ENCODE data around the gene RAB40C.

The RAB40C gene

DNA sequence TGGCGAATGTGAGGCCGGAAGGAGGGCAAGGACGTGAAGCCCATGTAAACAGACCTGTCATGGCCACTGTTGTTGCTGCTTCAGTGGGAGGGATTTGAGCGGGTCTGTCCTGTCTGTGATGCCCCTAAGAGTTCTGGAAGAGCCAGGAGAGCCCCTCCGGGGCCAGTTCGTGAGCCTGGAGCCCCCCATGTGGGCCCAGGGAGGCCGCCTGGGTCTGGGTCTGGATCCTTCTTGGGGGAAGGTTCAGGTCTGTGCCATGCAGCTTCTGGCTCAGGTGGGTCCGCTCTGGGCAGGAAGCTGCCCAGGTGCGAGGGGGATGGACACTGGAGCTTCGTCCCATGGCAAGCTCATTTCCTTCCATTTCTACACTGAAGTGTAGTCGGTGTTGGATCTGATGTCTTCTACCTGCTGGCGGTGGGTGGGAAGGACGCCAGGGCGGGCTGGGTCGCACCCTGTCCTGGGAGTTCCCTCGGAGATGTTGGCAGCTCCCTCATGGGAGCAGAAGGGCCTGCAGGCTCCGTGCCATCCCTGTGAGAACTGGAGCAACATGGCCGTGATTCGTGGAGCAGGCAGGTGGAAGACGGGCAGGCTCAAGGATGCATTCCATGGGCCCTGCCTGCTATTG lies 29.7 kb downstream of the RAB40C start:
- DNase-seq, result no peak

DNA sequence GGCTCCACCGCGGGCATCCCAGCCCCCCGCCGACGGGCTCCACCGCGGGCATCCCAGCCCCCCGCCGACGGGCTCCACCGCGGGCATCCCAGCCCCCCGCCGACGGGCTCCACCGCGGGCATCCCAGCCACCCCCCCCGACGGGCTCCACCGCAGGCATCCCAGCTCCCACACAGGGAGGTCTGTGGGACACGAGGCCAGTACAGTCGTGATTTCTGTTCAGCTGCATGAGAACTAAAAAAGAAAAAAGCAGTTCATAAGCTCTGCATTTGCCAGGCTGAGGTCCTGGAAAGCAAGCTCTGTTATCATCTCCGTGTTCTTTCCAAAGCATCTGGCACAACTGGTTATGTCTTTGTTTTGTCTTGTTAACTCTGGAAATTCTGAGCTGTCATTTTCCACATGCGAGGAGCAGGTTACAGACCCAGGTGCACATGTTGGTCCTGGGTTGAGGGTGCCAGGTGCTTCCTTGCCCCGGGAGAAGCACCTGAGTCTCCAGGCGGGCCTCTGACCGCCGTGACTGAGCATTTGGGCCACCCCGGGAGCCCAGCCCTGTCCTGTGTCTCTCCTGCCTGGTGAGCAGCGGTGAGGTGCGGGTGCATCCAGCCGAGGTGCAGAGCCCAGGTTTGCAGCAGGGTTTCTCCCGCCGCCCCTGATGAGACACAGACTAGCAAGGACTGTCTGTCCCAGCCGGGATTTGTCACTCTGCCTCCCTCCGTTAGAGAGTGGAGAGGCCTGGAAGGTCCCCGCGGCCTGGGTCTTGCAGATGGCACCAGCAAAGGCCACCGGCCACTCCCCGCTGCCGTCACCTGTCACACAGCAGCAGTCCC lies 31.0 kb downstream of the RAB40C start:
- DNase-seq, result no peak

DNA sequence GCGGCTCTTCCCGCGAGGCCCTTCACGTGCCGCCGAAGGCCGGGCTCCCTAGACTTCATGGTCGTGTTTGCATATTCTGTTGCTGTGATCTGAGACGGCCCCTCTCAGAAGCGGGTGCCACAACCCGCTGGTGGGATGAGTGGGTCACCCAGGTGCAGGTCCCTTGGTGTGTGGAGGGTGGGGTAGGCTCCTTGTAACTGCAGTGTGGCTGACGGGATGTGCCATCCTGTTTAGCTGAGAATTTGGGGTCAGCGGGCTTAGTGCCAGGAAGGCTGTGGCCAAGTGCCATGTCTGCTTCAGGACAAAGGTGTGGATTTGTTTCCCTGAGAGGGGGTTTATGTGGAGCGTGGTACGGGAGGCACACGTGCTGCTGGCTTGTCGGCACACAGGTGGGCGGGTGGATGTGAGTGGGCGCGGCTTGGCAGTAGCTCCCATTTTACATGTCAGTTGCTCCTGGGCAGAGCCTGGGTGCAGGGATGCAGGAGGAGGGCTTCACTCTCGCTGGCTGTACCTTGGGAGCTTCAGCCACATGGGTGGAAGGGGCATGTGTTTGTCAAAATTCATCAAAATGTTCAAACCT lies 31.8 kb downstream of the RAB40C start:
- DNase-seq, result no peak

DNA sequence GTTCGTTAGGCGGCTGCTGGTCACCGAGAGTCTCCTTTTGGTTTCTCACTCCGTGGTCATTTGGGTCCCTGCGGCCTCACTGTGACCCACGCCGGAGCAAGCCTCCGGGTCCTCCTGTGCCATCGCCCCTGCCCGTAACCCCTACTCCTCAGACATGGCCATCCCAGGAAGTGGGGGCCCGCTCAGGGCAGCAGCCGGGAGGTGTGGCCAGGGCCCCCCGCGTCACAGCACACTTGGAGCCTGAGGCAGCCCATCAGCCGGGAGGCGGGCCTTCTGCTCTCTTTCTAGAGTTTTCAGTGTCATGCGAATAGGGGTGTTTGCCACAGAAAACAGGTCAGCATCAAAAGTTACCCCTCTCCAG lies 33.0 kb downstream of the RAB40C start:
- no peak for DNase-seq

DNA sequence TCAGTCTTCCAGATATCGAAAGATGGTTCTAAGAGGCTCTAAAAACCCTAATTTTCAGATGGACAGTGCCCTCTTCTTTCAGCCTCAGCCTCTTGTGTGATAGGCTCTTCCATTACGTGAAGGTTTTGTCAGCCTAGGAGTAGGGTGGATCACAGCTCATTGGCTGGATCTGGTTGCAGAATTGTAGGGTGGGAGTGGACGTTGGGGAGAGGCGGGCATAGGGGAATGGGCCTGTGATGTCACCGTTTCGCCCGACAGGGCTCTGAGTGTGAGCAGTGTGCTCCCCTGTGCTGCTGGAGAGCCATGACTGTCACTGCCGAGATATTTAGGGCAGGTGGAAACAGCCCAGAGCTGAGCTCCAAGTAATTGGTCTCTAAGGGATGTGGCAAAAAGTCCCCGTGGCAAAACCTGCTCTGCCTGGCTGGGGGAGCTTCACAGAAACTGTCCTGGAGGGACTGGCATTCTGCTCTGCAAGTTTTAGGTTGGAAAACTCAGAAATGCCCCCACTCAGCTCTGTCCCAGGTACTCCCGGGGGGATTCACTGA lies 34.7 kb downstream of the RAB40C start:
- DNase-seq, result no peak

DNA sequence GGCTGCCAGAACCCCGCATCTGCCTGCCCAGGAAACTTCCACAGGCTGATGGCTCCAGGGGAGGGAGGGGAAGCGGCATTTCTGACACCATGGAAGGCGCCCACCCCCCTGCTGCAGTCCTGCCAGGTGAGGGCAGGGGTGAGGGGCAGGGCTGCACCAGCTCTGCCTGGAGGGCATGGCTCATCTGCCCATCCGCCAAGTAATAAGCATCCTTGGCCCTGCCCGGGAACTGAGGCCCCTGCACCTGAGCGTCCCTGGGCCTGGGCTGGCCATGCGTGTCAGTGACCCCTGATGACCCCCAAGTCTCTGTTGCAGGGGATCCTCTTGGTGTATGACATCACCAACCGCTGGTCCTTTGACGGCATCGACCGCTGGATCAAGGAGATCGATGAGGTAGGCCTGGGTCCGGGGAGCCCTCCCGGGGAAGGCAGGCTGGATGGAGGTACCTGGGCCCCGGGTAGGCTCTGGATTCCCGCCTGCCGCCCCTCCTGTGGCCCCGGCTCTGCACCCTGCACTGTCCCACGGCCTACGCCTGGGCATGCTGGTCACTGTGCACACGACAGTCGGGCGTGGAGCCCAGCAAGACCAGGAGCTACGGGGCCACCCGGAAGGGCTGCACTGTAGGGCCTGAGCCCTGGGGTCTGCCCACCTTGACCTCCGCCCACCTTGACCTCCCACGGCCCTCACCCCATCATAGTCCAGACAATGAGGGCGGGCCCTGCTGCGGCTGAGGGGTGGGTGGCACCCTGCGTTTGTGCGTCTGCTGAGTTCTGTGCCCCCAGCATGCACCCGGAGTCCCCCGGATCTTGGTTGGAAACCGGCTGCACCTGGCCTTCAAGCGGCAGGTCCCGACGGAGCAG lies 35.5 kb downstream of the RAB40C start:
- DNase-seq, result no peak

DNA sequence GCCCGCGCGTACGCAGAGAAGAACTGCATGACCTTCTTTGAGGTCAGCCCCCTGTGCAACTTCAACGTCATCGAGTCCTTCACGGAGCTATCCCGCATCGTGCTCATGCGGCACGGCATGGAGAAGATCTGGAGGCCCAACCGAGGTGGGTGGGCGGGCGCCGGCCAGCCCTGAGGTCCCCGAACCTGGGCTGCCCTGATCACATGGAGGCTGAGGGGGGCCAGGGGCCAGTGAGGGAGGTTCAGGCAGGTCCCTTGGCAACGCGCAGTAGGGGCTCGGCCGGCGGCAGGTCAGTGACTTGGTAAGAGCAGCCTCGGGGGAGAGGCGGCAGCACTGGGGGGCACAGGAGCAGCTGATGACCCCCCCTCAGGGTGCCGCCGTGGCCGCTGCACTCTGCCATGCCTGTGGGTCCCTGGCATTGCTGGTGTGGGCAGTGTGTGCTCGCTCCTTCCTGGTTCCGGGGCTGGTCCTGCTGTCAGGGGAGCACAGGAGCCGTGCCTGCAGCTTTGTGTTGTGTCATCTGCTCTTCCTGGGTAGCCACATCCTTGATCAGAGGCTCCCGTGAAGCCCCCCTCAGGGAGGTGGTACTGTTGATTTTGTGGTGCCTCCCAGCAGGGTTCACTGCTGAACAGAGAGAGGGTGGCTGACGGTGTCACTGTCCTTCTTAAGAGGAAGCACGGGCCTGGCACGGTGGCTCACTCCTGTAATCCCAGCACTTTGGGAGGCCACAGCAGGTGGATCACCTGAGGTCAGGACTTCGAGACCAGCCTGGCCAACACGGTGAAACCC lies 36.3 kb downstream of the RAB40C start:
- DNase-seq, result no peak

DNA sequence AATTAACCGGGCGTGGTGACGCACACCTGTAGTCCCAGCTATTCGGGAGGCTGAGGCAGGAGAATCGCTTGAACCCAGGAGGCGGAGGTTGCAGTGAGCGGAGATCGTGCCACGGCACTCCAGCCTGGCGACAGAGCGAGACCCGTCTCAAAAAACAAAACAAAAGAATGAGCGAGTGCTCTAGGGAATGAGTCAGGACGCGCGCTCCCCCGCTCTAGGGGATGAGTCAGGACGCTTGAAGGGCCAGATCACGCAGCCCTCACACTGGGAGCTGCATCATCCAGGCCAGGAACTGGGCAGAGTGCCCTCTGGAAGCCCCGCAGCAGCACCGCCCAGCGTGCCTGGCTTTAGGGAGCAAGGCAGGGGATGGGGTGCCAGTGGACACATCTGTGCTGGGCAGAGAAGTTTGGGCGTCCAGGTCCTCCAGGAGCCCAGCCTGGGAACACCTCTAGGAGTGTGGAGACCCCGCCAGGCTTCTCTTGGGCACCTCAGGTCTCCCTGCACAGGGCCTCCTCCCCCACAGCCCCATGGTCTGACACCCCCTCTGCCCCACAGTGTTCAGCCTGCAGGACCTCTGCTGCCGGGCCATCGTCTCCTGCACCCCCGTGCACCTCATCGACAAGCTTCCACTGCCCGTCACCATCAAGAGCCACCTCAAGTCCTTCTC lies 37.1 kb downstream of the RAB40C start:
- DNase-seq, result no peak

DNA sequence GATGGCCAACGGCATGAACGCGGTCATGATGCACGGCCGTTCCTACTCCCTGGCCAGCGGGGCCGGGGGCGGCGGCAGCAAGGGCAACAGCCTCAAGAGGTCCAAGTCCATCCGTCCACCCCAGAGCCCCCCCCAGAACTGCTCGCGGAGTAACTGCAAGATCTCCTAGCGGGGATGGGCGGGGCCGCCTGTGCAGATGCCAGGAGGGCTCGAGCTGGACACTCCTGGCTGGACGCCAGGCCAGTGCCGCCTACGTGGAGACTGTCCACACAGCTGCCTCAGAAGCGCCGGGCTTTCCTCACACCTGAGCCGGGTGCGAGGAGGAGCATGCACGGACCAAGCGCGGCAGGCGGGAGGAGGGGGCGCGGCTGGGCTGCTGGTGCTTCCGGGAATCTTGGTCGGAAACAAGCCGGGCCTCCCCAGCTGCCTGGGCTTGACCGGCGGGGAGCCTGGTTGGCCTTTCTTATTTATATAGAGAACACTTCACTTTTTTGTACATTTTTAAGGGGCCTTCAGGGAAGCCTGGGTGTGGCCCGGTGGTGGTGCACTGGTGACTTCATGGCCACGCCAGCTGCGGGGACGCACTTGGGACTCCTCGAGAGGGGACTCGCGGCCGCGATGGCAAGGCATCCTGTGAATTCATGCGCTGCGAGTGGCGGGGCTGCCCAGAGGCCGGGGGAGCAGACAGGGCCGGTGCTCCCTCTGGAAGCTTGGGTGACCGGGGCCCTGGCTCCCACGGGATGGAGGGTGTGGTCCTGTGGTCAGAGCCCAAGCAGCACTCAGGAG lies 37.8 kb downstream of the RAB40C start:
- no peak for DNase-seq

DNA sequence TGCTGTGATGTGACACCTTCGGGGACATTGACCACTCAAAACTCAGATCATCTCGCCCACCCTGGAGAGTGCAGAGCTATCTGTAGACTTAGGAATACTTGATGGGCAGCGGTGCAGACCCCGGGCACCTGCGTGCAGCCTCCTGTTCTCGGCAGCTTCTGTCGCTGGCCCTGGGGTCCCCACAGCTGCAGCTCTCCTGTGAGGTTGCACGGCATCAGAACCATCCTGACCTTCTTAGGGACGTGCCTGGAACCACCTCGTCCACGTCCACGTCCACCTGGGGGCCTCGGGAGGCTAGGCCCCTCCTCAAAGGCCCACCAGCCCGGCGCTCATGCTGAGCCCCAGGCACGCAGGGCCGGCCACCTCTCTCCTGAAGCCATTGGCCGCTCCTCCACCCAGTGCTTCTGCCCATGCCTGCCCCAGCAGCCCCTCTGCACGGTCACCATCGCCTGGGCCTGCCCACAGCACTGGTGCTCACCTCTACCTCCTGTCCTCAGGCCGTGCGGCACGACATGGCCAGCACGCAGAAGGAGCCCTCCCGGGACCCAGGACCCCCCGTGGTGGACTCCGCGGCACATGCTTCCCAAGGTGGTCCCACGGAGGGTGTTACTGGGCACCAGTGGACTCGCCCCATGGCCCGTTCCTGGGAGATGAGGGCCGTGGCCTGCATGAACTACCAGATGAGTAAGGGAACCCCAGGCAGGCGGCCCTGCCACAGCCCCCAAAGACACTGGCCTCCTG lies 38.6 kb downstream of the RAB40C start:
- no peak for DNase-seq

DNA sequence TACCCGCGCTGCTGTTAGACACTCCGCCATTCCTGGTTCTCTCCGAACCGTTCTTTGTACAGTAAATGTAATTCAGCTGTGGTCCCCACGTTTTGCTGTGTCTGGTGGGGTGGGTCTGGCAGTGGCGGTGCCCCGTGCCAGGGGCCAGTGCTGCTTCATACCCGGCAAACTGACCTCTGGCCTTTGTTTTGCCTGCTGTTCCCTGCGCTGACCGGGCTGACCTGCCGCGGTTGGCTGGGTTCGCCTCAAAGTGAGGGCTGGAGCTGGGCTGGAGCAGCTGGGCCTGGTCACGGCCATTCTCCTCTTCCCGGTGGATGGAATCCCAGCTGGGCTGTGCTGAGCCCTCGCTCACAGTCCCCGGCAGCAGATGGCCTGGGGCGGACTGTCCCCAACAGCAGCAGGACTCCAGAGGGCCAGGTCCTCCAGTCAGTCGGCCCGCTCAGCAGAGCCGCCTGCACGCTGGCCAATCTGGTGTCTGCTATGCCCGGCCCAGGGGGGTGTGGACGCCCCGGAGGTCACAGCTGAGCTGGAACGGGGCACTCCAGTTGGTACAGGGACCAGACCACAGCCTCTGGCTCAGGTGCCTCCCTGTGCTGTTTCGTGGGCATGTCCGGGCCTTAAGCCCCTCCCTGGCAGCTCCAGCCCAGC lies 39.4 kb downstream of the RAB40C start:
- no peak for DNase-seq

DNA sequence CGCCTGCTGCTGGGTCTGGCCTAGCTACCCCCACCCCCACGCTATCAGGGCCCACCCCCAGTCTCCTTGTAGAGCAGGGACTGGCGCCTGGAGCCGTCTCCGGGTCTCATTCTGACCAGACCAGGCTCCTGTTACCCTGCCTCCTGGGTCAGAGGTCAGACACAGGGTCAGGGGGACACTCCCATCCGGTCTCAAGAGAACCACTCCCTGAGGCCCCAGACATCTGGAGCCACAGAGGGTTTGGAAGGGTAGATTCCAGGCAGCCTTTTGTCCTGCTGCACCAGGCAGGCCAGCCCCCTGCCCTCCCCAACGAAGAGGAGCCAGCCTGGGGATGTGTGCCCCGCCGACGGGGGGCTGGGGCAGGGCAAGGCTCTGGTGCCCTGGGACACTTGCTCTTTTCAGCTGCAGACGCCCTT lies 40.0 kb downstream of the RAB40C start:
- no peak for DNase-seq

DNA sequence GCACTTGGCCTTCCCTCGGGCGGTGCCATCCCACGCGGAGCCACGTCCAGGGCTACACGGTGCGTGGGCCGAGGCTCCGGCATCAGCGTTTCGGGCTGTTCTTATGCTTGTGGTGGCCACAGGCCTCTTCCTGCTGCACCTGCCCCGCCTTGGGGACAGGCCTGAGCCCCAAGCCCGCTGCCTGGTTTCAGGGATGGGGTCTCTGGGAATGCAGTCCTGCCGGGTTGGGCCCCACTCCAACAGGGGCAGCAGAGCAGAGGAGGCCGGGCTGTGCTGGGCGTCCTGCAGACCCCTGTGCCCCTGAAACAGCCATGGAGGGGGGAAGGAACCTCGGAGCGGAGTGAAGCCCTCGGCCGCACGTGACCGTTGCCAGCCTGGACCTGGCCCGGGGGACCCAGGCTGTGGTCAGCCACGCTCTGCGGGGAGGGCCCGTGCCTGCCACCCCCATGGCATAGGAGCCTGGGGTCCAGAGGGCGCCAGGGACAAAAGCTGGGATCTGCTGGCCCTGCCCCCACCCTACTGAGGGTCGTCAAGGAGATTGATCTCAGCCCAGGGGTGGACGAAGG lies 40.5 kb downstream of the RAB40C start:
- DNase-seq, result no peak

DNA sequence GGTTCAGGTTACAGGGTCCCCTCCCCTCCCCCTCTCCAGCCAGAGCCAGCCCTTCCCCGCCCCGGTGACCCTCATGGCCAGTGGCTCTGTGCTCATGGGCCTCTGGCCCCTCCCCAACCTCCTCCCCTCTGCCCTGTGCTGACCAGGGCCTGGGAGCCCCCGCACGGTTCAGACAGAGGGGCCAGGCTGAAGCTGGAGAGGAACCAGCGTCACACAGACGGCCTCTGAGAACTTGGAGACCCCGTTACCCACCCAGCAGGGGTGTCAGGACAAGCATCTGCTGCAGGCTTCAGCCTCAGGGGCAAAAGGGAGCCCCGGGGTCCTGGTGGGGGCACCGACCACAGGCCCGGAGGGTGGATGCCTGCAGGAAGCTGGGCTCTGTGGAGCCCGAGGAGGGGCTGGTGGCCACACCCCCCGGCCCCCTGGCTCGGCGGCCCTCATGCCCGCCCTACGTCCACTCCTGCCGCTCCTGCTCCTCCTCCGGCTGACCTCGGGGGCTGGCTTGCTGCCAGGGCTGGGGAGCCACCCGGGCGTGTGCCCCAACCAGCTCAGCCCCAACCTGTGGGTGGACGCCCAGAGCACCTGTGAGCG lies 41.0 kb downstream of the RAB40C start, which contains the start of gene WFIKKN1:
Gene WFIKKN1, plus strand, starts transcription at position 171 of the 591 bp plus-strand sequence. Its CDS starts 269 bp downstream, at position 440.
- DNase-seq, result no peak

DNA sequence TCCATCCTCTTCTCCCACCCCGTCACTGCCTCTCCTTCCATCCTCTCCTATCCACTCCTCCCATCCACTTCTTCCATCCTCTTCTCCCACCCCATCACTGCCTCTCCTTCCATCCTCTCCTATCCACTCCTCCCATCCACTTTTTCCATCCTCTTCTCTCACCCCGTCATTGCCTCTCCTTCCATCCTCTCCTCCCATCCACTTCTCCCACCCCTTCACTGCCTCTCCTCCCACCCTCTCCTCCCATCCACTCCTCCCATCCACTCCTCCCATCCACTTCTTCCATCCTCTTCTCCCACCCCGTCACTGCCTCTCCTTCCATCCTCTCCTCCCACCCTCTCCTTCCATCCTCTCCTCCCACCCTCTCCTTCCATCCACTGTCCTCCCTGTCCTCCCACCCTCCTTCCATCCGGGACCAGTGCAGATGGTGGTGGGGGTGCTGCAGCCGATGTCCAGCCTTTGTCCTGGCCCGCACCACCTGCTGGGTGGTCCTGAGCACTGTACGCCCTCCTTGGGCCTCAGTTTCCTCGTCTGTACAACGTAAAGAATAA lies 42.0 kb downstream of the RAB40C start:
- no peak for DNase-seq

DNA sequence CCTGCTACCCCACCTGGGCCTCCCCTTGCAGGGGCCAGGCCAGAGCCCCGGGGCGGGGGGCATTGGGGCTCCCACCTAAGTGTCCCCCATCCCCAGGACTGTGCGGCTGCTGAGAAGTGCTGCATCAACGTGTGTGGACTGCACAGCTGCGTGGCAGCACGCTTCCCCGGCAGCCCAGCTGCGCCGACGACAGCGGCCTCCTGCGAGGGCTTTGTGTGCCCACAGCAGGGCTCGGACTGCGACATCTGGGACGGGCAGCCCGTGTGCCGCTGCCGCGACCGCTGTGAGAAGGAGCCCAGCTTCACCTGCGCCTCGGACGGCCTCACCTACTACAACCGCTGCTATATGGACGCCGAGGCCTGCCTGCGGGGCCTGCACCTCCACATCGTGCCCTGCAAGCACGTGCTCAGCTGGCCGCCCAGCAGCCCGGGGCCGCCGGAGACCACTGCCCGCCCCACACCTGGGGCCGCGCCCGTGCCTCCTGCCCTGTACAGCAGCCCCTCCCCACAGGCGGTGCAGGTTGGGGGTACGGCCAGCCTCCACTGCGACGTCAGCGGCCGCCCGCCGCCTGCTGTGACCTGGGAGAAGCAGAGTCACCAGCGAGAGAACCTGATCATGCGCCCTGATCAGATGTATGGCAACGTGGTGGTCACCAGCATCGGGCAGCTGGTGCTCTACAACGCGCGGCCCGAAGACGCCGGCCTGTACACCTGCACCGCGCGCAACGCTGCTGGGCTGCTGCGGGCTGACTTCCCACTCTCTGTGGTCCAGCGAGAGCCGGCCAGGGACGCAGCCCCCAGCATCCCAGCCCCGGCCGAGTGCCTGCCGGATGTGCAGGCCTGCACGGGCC lies 42.8 kb downstream of the RAB40C start:
- no peak for DNase-seq

Measured in T-helper 9 cell (primary cell).